GM23248 (cell line): Measurements from ENCODE around the gene BDNF. TPM values are rescaled to one million over a fixed set of nuclear protein-coding genes. Genes with fewer than 3 reads are reported as not detected.

ENCODE experiments used
- DNase-seq: peaks from one replicate; pipeline ENCODE4 v3.0.0-alpha.2; 2015
- H2AFZ ChIP-seq: fragments of 200-600 bp; sonication (generic); 2 replicates; pipeline ENCODE4 v1.6.1; 2016; ENCODE audit warnings: antibody characterized with exemption
- H3F3A ChIP-seq: fragments of 200-600 bp; sonication (generic); 2 replicates; pipeline ENCODE4 v1.6.1; 2016; ENCODE audit warnings: mild to moderate bottlenecking, antibody characterized with exemption, mixed run types; ENCODE audit not compliant: insufficient read depth
- H3K27ac ChIP-seq: fragments of 200-600 bp; sonication (generic); 2 replicates; pipeline ENCODE4 v1.5.1; 2016; ENCODE audit warnings: mild to moderate bottlenecking
- H3K27me3 ChIP-seq: fragments of 200-600 bp; sonication (generic); replicated peaks from 2 replicates; pipeline ENCODE4 v1.6.1; 2016; ENCODE audit warnings: mild to moderate bottlenecking; ENCODE audit not compliant: insufficient read depth
- H3K36me3 ChIP-seq: fragments of 200-600 bp; sonication (generic); 2 replicates; pipeline ENCODE4 v1.6.1; 2016; ENCODE audit warnings: low read depth, mild to moderate bottlenecking
- H3K4me1 ChIP-seq: fragments of 200-600 bp; sonication (generic); 2 replicates; pipeline ENCODE4 v1.6.1; 2016; ENCODE audit warnings: mild to moderate bottlenecking; ENCODE audit not compliant: insufficient read depth
- H3K4me2 ChIP-seq: fragments of 200-600 bp; sonication (generic); one replicate; pipeline ENCODE4 v1.6.1; 2016; ENCODE audit warnings: mild to moderate bottlenecking; ENCODE audit not compliant: unreplicated experiment
- H3K4me3 ChIP-seq: fragments of 200-600 bp; sonication (generic); 2 replicates; pipeline ENCODE4 v1.5.1; 2016; ENCODE audit warnings: mild to moderate bottlenecking
- H3K79me2 ChIP-seq: fragments of 200-600 bp; sonication (generic); 2 replicates; pipeline ENCODE4 v1.6.1; 2016; ENCODE audit warnings: mild to moderate bottlenecking; ENCODE audit not compliant: insufficient read depth
- H3K9ac ChIP-seq: fragments of 200-600 bp; sonication (generic); 2 replicates; pipeline ENCODE4 v1.6.1; 2016; ENCODE audit warnings: mild to moderate bottlenecking
- H3K9me2 ChIP-seq: fragments of 200-600 bp; sonication (generic); 2 replicates; pipeline ENCODE4 v1.6.1; 2016; ENCODE audit warnings: mixed run types, mild to moderate bottlenecking, moderate library complexity; ENCODE audit not compliant: insufficient read depth
- H3K9me3 ChIP-seq: fragments of 200-600 bp; sonication (generic); one replicate; pipeline ENCODE4 v1.6.1; 2017; ENCODE audit warnings: low read depth
- H4K20me1 ChIP-seq: fragments of 200-600 bp; sonication (generic); 2 replicates; pipeline ENCODE4 v1.6.0; 2016; ENCODE audit not compliant: insufficient read depth
- EZH2 ChIP-seq: fragments of 200-600 bp; sonication (generic); IDR thresholded peaks from 2 replicates; pipeline ENCODE4 v1.6.1; 2018; ENCODE audit warnings: antibody characterized with exemption, mild to moderate bottlenecking; ENCODE audit not compliant: insufficient read depth, poor library complexity, severe bottlenecking
- EZH2phosphoT487 ChIP-seq: fragments of 200-600 bp; sonication (generic); IDR thresholded peaks from 2 replicates; pipeline ENCODE4 v1.6.1; 2018; ENCODE audit warnings: antibody characterized with exemption, moderate library complexity, mild to moderate bottlenecking, low read depth; ENCODE audit not compliant: insufficient read depth
- WGBS, 2 experiments: methylation state at CpG; one replicate each; pipeline ENCODE4 v1.1.6; 2015 to 2017; ENCODE audit warnings: low lambda C conversion rate in 2 of 2, low coverage in 1 of 2; ENCODE audit errors: missing lambda C conversion rate in 2 of 2; 5-methylcytosine and 5-hydroxymethylcytosine counted together
- in situ Hi-C: fragments of 300-500 bp; cut with MboI; formaldehyde crosslinking; loops from 2 replicates; pipeline ENCODE4 v1.15.0; 2020
- polyA plus RNA-seq: library from polyadenylated mRNA; unstranded; fragments of >200 nt; fragmentation: Nextera tagmentation; extraction: Ambion mirVana; gene quantifications from 2 replicates; pipeline ENCODE4 v1.2.1, GENCODE V29; 2016
- total RNA-seq: library from RNA; depleted of rRNA; stranded (reverse); fragments of >200 nt; shearing (Covaris generic); gene quantifications from 2 replicates; pipeline ENCODE4 v1.2.3, GENCODE V29; 2014

Gene BDNF
- total and polyA plus RNA-seq, 2 experiments from 2014 or later: 58.1 to 63.6 TPM

DNA sequence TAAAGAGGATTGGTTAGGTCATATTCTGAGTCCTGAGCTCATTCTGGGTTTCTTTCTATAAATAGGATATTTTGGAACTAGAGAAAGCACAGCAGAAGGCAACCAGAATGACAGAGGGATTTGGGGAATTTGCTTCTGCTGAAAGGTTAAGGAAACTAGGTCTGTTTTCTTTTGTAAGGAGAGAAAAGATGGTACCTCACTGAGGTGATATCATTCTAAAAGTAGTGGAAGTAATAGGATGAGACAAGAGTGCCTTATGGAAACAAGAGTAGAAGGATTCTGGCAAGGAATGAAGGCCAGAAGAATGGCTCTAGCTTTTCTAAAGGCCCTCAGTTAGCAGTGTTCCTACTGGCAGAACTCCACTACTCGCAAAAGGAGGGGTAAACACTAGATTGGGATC is 26.7 kb upstream of the BDNF start:
- Histone ChIP-seq H3F3A (no peaks in the 10 kb centered on the region), H4K20me1 (no peaks in the 10 kb centered on the region), H3K4me3 (no peak overlapping the region), H3K79me2 (no peaks in the 10 kb centered on the region), H3K4me2 (no peak overlapping the region), H3K36me3 (no peaks in the 10 kb centered on the region), H3K27ac (no peak overlapping the region), H3K9ac (no peak overlapping the region), H3K9me3 (no peaks in the 10 kb centered on the region), H2AFZ (no peak overlapping the region), H3K9me2 (no peaks in the 10 kb centered on the region), H3K4me1 (no peaks in the 10 kb centered on the region; the same call in 1 of the 2 replicates), H3K27me3 (peaks cover 6% of the 10 kb centered on the region)
- WGBS, 2 experiments: 32 to 36% methylated on average over 1 of the region's 1 CpG
- no peak for DNase-seq
- in situ Hi-C loops: no loop called here
- TF ChIP-seq EZH2: no peak
- no peak for TF ChIP-seq EZH2phosphoT487

GRCh38 chr11:27723687-27724086 is 23.4 kb upstream of the BDNF start:
- Histone ChIP-seq H3K27me3 (peaks cover 18% of the 10 kb centered on the region), H3K36me3 (no peaks in the 10 kb centered on the region), H3F3A (no peaks in the 10 kb centered on the region), H3K9me2 (no peaks in the 10 kb centered on the region), H2AFZ (no peak overlapping the region), H4K20me1 (no peaks in the 10 kb centered on the region), H3K4me1 (peaks cover 8% of the 10 kb centered on the region), H3K4me2 (no peak overlapping the region), H3K9me3 (no peaks in the 10 kb centered on the region), H3K4me3 (no peak overlapping the region), H3K27ac (no peak overlapping the region), H3K79me2 (no peaks in the 10 kb centered on the region), H3K9ac (no peak overlapping the region)
- TF ChIP-seq EZH2phosphoT487 (no peak), EZH2 (no peak)
- 47 to 50% methylated on average over 1 of the region's 1 CpG for WGBS, 2 experiments
- in situ Hi-C loops: loop anchor here (25.0 kb wide), 2 partner anchors 389 to 1439 kb away; partner anchors contain the start of genes KIF18A and METTL15
- no peak for DNase-seq

- in situ Hi-C loops: loop anchor here (25.0 kb wide), 2 partner anchors 389 to 1439 kb away; partner anchors contain the start of genes KIF18A and METTL15
- Histone ChIP-seq H3K9ac (peak overlapping the region; percentile 28; the same call in 1 of the 2 replicates), H3K27me3 (peaks cover 18% of the 10 kb centered on the region), H4K20me1 (no peaks in the 10 kb centered on the region), H3K9me3 (no peaks in the 10 kb centered on the region), H3K4me1 (peaks cover 8% of the 10 kb centered on the region), H2AFZ (peak overlapping the region; percentile 78), H3K36me3 (no peaks in the 10 kb centered on the region), H3K79me2 (no peaks in the 10 kb centered on the region), H3K27ac (no peak overlapping the region), H3K9me2 (no peaks in the 10 kb centered on the region), H3F3A (peaks cover under 1% of the 10 kb centered on the region; the same call in 1 of the 2 replicates), H3K4me2 (peak overlapping the region; percentile 81), H3K4me3 (peak overlapping the region; percentile 81)
- TF ChIP-seq EZH2 (no peak), EZH2phosphoT487 (no peak)
- peak; percentile 51 for DNase-seq
- 3 to 4% methylated on average over 17 to 18 of the region's 18 CpGs for WGBS, 2 experiments
Observed at GRCh38 chr11:27722953-27723344, 22.7 kb upstream of the BDNF start.

DNA sequence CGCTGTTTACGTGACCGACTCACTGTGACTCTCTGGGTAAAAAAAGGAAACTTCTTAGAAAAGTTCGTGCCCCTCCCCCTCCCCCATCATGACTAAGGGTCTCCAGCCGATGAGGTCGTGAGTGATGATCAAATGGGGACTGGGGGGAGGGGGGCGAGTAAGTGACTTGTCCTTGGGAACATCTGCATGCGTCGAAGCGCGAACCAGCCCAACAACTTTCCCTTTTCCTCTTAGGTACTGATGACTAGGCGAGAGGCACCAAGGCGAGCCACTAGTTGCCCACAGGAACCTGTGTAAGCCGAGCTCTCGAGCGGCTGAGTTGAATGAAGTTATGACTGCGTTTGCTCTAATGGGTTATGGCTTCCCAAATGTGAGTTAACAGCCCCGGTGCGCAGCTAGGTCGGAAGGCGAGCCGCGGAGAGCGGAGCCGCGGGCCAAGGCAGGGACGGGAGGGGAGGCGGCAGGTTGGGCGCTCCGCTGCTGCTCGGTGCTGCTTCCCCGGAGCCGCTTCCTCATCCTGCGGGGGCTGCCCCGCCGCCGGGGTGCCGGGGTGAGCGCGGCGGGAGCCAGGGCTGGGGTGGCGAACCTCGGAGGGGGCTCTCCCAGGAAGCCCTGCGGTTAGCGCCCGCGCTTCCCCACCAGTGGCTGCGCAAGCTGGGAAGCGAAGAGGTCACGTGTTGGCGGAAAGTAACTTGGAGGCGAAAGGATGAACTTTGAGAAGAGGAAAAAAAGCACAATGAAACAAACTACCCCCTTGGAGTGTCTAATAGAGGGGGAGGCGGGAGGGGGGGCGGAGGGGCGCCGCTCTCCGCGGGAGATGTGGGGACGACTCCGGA is 22.1 kb upstream of the BDNF start:
- Histone ChIP-seq H3K36me3 (no peaks in the 10 kb centered on the region), H3K27me3 (peaks cover 18% of the 10 kb centered on the region), H3K4me1 (peaks cover 11% of the 10 kb centered on the region), H3K9me2 (no peaks in the 10 kb centered on the region), H3K4me2 (peak overlapping the region; percentile 81), H3K9ac (peak overlapping the region; percentile 28; the same call in 1 of the 2 replicates), H3F3A (peaks cover 7% of the 10 kb centered on the region), H3K27ac (no peak overlapping the region), H3K4me3 (peak overlapping the region; percentile 81), H3K79me2 (no peaks in the 10 kb centered on the region), H3K9me3 (no peaks in the 10 kb centered on the region), H4K20me1 (no peaks in the 10 kb centered on the region), H2AFZ (peak overlapping the region; percentile 78)
- WGBS, 2 experiments: 3 to 5% methylated on average over 45 to 60 of the region's 60 CpGs
- in situ Hi-C loops: loop anchor here (25.0 kb wide), 2 partner anchors 390 to 1440 kb away; partner anchors contain the start of genes KIF18A and METTL15
- no peak for TF ChIP-seq EZH2phosphoT487
- TF ChIP-seq EZH2: no peak
- peak; percentile 71 for DNase-seq
